Activated T-cell treated with anti-CD3 and anti-CD28 coated beads for 1 hour (primary cell): Measurements from ENCODE around the gene PCNP.
"Not testable (repeated sequence)": the region's sequence is repeated elsewhere in the genome, so short reads cannot be mapped to it uniquely, and the experiment has no call there.

ENCODE experiments used
- DNase-seq: peaks from one replicate; pipeline ENCODE4 v3.0.0-alpha.2; 2020; ENCODE audit warnings: low read depth

Gene PCNP, protein sequence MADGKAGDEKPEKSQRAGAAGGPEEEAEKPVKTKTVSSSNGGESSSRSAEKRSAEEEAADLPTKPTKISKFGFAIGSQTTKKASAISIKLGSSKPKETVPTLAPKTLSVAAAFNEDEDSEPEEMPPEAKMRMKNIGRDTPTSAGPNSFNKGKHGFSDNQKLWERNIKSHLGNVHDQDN

DNA sequence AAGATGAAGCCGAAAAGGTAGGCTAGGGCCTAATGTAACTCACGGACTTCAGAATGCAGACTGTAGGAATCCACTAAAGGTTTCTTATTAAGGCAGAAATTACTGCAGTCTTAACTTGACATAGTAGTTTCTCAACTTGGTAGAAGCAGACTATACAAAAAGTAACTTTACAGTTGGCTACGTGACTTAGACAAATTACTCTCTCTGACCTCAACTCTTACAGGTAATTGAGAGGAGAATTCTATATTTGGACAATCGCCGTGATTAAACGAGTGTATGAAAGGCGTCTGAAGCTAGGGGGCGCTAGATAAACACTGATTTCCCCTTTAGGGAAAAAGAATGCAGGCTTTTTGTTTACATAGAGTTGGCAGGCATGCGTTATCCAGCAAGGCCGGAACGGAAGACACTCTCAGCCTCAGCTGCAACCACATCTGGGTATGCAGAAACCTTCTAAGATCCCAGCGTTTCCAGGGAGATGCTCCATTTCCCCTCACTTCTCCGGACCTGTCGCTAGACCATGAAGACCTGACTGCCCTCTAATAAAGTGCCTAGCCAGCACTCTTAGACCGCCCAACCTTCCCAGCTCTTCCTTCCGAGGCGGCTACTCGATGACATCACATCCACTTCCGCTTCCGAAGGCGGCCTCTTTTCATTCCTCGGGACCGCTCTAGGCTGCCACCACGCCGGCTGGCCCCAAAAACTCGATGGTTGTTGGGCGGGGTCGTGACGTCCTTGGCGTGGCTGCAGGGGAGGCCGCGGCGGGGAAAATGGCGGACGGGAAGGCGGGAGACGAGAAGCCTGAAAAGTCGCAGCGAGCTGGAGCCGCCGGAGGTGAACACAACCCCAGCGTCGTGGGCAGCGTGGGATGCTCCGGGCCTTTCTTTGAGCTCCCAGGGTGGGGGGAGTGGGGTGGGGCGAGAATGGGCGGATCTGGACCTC is at the start of gene PCNP:
Gene PCNP, plus strand, starts transcription at position 732 of the 939 bp plus-strand sequence. Its CDS starts 36 bp downstream, at position 768.
- peak; percentile 97 for DNase-seq

DNA sequence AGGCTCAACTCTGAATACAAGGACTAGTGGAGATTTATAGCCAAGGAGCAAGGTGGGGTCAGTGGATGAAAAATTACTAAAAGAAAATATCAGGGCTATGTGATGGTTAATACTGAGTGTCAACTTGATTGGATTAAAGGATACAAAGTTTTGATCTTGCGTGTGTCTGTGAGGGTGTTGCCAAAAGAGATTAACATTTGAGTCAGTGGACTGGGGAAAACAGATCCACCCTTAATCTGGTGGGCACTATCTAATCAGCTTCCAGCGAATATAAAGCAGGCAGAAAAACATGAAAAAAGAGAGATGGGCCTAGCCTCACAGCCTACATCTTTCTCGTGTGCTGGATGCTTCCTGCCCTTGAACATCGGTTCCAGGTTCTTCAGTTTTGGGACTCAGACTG is 46.5 kb upstream of the PCNP start:
- no peak for DNase-seq

GRCh38 chr3:101527906-101528305 is 46.1 kb upstream of the PCNP start:
- no peak for DNase-seq

GRCh38 chr3:101529816-101530685 is 43.9 kb upstream of the PCNP start:
- DNase-seq = no peak

DNA sequence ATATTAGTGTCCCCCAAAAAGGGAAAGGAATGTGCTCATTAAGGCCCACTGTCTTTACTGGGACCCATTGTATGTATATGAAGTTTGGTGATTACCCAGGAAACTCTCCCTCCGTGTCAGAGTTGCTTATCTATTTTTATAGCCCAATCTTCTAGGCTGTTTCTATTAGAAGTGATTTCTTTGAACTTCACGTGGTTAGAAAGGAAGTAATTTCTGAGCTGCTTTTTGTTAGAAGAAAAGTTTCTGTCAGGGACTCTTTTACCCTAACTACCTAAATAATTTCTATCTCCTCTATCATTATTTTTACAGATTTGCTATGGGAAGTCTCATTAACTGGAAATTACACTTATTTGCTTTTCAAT is 43.3 kb upstream of the PCNP start:
- DNase-seq = no peak

DNA sequence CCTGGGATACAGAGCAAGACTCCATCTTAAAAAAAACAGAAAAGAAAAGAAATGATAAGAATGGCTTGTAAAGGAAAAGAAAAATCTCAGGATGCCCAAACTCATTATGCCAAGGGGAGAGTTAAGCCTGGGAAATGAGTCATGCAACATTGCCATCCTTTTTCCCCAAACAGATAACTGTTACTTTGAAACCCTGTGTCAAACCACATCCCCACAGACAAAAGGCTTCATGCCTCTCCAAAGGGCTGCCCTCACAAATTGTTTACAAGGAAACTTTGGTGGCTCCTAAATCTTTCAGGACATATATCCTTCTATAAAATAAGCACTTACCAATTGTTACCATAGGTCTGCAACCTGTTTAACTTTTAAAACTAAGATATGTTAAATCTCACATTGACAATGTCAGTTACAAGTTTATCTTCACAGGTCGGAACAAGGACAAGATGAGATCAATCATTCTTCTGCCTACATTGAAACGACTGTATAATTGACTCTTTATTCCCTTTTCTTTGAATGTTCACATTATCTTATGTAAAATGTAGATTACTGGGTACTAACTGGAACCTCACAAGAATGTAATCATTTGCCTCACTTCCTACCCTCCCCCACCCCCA is 42.4 kb upstream of the PCNP start:
- DNase-seq = no peak

DNA sequence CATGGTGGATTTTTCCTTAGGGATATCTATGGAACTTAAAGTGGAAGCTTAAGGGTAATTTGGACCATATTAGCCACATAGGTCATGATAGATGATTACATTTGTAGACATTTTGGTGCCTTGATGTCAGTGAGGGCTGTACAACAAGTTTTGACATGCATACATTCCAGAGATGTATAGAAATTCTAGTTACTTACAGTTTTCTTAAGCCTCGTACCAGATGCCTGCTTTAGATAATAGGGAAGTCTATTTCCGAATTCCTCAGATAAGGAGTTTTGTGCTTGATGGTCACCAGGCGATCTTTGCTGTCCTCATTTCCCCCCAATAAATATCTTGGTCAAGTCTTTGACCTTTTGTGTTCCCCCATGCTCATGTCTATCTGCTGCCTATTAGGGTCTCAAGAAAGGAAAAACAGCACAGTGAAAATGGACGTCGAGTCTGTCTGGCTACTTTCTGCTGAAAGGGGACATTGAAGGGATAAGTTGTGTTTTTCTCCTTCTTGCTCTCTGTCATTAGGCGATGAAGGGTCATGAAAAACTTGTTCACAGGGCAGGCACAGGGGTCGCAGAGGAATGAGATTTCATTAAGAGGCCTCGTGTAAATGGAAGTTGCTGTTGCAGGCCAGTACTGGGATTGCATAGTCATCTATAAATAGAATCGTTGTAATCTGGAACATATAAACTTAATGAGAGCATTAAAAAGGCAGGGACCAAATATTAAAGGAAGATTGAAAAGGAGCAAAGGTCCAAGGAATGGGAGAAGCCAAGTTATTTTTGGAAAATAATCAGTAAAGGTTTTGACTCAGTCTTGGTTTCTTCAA is 41.0 kb upstream of the PCNP start:
- DNase-seq = no peak

DNA sequence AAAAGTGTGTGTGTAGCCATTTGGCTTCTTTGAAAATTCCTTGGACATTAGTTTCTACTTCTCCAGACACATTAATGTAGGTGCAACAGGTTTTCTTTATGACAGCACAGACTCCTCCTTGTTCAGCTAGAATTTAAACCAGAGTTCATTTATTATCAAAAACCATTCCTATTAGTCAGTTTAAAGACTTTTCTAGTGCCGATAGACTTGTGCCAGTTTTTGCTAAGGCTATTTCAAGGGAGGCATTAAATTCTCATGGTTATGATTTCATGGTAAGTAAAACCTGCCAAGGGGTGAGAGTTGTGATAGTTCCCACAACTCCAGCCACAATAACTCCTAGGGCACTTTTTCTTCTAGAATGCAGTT is 40.4 kb upstream of the PCNP start:
- DNase-seq = no peak

GRCh38 chr3:101535221-101535620 is 38.8 kb upstream of the PCNP start:
- no peak for DNase-seq

GRCh38 chr3:101536266-101536665 is 37.7 kb upstream of the PCNP start:
- DNase-seq = no peak

DNA sequence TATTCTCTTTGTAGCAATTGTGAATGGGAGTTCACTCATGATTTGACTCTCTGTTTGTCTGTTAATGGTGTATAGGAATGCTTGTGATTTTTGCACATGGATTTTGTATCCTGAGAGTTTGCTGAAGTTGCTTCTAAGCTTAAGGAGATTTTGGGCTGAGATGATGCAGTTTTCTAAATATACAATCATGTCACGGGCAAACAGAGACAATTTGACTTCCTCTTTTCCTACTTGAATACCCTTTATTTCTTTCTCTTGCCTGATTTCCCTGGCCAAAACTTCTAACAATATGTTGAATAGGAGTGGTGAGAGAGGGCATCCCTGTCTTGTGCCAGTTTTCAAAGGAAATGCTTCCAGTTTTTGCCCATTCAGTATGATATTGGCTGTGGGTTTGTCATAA is 37.0 kb upstream of the PCNP start:
- not testable (repeated sequence) for DNase-seq

DNA sequence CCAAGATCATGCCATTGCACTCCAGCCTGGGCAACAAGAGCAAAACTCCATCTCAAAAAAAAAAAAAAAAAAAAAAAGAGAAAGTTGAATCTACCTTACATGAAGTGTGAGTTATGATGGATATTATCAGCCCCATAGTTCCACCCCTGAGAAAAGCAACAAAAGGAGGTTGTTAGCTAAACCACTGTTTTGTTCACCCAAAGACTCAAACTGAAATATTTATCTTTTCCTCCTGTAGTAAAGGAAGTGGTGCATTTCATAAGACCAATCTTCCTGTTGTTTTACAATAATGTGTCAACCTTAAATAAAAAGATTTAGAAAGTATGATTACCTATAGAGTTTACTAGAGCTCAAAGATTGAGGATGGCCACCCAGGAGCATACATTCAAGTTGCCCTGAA is 31.0 kb upstream of the PCNP start:
- DNase-seq = no peak

DNA sequence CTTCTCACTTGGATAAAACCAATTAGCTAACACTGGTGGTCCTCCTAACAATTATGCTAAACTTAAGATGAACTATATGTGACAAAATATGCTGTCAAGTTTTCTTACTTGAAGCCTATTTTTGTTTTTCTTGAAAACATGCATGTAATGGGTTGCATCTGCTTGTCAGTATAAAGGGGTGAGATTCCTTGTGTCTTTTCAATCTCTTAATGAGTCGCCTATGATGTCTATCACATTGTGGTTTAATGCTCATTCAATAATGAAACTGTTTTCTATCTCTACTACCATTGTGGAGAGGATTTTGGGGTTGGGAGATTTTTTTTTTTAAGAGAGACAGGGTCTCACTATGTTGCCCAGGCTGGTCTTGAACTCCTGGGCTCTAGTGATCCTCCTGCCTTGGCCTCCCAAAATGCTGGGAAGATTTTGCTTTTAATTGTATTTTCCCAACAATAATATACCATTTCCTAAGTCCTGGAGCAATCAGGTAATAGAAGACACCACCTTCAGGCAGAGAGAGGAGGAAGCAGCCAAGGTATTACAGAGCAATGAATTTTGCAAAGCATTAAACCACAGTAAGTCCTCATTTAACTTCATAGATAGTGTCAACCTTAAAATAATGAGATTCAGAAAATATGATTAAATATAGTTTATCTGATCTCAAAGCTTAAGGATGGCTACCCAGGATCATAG is 29.7 kb upstream of the PCNP start:
- DNase-seq = no peak

DNA sequence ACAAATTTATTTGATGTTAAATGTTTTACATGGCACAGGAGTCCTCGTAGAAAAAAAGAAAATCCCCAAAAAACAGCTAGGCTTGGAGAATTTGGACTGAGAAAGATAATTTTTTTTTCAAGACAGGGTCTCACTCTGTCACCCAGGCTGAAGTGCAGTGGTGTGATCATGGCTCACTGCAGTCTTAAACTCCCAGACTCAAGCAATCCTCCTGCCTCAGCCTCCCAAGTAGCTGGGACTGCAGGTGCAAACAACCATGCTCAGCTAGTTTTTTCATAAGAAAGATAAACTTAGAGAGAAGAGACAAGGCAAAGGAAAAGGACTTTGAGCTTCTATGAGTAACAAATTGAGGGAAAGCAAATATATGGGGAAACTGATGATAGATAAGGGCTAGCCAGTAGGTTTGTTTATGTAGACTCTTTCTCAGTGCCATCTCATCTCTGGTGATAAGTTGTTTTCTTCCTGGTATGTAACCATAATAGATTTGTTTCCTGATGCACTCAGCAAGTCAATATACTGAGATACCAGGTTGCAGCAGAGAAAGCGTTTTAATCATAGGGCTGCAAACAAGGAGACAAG is 25.4 kb upstream of the PCNP start:
- DNase-seq = no peak

- no peak for DNase-seq
Observed at GRCh38 chr3:101549473-101549872, 24.5 kb upstream of the PCNP start.

- not testable (repeated sequence) for DNase-seq
Observed at GRCh38 chr3:101551359-101552081, 22.5 kb upstream of the PCNP start.

- not testable (repeated sequence) for DNase-seq
Observed at GRCh38 chr3:101553381-101553780, 20.6 kb upstream of the PCNP start.

- no peak for DNase-seq
Observed at GRCh38 chr3:101556064-101556463, 17.9 kb upstream of the PCNP start.

DNA sequence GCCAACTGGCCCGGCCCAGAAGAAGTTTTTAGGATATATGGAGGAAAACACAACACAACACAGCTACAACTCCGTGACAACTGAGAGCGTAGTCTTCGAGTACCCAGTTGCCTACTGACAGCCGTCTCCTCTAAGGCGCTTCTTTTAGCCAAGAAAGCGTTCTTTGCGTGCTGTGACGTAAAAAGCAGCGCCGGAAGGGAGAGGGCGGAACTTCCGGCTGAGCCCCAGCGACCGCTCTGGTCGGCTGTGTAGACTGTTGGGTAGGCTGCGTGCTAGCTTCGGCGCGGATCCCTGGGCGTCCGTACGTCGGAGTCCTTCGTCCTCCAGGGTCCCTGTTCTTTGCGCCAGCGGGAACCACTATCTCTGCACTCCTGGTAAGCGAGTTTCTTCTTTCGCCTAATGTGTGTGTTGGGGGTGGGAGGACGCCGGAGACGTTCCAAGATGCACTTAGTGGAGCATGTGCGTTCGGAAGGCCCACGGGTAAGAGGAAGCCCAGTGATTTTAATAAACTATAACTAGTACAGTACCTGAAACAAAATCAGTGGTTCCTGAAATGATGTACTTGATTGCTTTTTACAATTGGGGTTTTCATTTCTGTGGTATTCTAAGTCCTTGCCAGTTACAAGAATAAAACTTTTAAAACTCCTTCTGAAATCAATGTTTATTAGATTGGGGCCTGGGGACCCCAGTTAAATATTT is 12.2 kb upstream of the PCNP start, which contains the start of gene TRMT10C:
Gene TRMT10C, plus strand, starts transcription at position 239 of the 699 bp plus-strand sequence. CDS start 2,914 bp downstream, outside the sequence.
- peak; percentile 80 for DNase-seq
